NK-92 treated with Interleukin-12 subunit alpha and Interleukin-12 subunit beta, amount 100 ng/mL, for 24 hours (cell line): ENCODE data around the gene SGO2.
"Not testable (repeated sequence)": the region's sequence is repeated elsewhere in the genome, so short reads cannot be mapped to it uniquely, and the experiment has no call there.

Experiments used
- DNase-seq: peaks from one replicate; lab custom pipeline; 2025; lab: John Stamatoyannopoulos, UW

The SGO2 gene

DNA sequence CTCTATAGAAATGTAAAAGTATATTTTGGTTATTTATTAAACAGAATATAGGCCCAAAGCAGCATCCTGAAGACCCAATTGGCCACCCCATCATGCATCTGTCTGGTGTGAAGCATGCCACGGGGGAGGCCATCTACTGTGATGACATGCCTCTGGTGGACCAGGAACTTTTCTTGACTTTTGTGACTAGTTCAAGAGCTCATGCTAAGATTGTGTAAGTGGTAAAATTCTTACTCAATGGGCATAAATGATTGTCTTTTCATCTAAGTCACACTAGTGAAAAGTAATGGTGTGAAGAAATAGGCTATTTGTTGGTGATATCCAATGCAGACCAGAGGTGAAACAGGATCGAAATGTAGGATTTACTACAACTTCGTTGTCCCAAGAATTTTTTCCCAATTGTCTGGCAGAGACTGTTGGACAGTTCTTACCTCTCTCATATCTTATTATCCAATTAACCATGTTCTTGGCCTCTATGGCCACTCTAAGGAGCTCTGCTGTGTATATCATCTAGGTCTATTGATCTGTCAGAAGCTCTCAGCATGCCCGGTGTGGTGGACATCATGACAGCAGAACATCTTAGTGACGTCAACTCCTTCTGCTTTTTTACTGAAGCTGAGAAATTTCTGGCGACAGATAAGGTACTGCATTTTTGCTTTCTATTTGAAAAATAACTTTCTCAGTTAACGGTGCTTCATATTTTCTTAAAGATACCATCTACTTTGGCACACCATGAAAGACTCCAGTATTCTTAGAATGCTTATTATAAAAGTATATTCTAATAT is 94.8 kb downstream of the SGO2 start:
- no peak for DNase-seq

DNA sequence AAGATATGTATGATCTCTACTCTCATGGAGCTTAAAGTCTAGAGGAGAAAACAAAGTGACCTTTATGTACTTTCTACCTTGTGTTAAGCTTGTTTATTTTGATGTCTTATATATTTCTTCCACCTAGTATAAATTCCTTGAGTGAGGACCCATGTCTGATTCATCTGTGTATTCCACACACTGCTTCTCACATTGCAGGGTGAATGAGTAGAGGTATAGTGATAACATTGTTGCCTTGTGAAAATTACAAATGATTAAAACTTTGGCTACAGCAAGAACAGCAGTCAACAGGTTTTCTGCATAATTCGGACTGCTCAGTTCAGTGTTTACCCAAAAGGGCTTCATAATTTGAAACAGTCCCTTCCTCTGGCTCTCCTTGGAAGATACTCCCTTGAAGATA is 96.1 kb downstream of the SGO2 start:
- no peak for DNase-seq

DNA sequence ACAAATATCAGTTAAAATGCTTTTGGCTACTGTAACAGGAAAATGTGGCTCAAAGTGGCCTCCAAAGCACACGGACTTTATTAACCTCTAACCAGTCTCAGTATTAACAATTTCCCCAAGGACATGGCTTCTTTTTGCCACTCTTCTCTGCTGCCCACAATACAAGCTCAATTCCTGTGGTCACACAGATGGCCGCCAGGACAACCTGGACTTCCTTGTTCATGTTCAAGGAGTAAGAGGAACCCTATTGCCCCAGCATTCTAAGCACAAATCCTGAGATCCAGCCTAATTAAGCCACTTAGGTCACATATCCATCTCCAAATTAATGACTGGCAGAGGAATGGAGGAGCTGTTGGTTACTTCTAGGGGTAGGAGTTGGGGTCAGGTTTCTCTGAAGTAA is 98.0 kb downstream of the SGO2 start:
- DNase-seq = no peak

DNA sequence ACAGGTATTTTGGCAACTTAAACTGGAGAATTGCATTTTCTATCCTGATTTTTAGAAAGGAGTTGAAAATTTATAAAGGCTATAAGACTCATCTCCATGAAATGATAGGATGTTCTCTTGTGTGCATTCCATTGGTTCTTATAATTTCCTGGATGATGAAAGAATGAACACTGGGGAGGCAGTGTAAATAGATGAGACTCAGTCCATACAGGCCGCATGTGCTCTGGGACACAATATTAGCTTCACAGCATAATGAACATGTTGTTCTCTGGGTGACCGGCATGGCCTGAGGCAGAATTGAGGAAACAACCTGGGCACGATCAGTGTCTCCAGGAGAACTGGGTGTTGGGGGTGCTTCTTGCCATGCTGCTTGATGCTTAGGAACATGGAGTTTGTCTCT is 98.7 kb downstream of the SGO2 start:
- no peak for DNase-seq

DNA sequence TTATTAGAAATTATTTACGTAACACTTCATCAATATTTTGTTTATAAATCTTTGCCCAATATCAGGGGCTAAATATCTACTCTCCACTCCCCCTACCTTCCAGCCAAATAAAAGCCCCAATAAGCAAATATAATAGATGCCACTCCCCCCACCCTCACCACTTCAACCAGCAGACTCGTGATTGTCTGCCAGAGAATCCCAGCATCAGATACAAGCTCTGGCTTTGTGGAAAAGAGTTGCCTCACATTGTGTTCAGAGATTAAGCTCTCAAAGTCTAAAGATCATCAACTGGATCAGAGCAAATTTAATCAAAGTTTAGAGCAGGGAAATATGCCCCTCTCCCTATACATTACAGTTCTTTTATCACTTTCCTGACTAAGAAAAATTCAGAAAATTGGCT is 99.3 kb downstream of the SGO2 start:
- DNase-seq = no peak

DNA sequence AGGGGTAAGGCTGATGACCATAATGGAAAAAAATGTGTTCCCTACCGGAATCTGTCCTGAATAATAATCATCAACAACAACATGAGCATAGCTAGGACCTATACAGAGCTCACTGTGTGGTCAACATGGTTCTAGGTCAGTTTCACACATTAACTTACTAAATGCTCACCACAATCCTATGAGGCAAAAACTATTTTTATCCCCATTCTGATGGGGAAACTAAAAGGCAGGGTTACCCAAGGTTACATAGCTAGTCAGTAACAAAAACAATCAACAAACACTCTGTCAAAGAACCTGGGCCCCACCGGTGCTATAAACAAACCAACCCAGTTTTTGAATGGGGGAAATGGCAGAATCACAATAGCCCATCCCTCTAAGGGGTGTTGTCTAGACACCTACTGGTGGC is 100.0 kb downstream of the SGO2 start:
- DNase-seq = no peak

DNA sequence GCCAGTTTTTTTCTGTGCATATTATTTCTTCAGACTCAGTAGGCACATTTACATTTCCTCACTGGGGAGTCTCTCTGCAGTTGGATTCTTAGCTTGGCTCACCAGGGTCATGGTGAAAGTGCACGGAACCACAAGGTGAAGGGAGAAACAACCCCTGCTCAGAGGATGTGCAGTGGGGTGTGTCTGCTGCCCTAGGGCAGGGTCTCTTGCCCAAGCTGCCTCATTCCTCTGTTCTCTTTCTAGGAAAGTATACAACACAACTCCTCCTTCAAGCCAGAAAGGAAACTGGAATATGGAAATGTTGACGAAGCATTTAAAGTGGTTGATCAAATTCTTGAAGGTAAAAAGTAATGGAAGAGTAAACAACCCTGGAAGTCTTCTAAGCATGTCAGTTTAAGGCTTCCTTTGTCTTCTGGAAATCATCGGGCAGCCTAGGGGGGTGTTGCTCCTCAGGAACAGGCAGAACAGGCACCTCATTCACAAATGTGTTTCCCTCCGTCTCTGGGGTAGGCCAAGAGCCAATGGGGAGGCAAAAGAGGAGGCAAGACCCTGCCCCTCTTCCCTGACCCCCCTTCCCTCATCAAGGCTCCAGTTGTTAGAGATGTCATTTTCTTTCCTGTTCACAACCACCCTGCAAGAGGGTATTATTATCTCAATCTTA is 101.2 kb downstream of the SGO2 start:
- DNase-seq = no peak

DNA sequence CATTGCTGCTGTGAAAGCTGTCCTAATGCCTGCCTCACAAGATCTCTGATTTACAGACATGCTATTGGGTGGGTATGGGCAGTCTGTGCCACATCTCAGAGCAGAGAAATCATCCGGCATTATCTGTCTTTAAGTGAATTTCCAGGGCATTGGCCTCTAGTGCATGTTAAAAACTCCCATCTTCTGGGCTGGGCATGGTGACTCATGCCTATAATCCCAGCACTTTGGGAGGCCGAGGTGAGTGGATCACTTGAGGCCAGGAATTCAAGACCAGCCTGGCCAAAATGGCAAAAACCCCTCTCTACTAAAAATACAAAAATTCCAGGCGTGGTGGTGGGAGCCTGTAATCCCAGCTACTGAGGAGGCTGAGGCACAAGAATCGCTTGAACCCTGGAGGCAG is 102.5 kb downstream of the SGO2 start:
- DNase-seq = not testable (repeated sequence)

DNA sequence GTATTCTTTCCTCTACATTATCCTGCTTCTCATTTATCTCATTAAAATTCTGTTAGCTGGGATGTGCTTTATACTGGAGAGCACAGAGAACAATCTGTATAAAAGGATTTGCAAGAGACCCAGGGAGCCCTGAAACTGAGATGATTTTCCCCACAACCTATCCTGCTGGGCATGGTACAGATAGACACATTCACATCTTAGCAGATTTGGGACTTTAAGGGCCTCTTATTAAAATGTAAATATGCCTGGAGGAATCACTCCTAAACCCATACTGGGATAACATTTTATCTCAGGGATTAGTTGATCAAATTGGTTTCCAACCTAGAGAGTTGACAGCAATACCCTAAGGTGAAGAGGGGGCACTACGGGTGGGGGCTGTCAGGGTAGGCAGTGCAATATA is 105.3 kb downstream of the SGO2 start:
- DNase-seq = no peak
